ENCODE data around the gene ATRX.
"Not testable (repeated sequence)": the region's sequence is repeated elsewhere in the genome, so short reads cannot be mapped to it uniquely, and the experiment has no call there.

The ATRX gene, protein sequence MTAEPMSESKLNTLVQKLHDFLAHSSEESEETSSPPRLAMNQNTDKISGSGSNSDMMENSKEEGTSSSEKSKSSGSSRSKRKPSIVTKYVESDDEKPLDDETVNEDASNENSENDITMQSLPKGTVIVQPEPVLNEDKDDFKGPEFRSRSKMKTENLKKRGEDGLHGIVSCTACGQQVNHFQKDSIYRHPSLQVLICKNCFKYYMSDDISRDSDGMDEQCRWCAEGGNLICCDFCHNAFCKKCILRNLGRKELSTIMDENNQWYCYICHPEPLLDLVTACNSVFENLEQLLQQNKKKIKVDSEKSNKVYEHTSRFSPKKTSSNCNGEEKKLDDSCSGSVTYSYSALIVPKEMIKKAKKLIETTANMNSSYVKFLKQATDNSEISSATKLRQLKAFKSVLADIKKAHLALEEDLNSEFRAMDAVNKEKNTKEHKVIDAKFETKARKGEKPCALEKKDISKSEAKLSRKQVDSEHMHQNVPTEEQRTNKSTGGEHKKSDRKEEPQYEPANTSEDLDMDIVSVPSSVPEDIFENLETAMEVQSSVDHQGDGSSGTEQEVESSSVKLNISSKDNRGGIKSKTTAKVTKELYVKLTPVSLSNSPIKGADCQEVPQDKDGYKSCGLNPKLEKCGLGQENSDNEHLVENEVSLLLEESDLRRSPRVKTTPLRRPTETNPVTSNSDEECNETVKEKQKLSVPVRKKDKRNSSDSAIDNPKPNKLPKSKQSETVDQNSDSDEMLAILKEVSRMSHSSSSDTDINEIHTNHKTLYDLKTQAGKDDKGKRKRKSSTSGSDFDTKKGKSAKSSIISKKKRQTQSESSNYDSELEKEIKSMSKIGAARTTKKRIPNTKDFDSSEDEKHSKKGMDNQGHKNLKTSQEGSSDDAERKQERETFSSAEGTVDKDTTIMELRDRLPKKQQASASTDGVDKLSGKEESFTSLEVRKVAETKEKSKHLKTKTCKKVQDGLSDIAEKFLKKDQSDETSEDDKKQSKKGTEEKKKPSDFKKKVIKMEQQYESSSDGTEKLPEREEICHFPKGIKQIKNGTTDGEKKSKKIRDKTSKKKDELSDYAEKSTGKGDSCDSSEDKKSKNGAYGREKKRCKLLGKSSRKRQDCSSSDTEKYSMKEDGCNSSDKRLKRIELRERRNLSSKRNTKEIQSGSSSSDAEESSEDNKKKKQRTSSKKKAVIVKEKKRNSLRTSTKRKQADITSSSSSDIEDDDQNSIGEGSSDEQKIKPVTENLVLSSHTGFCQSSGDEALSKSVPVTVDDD (N-terminal part only)

DNA sequence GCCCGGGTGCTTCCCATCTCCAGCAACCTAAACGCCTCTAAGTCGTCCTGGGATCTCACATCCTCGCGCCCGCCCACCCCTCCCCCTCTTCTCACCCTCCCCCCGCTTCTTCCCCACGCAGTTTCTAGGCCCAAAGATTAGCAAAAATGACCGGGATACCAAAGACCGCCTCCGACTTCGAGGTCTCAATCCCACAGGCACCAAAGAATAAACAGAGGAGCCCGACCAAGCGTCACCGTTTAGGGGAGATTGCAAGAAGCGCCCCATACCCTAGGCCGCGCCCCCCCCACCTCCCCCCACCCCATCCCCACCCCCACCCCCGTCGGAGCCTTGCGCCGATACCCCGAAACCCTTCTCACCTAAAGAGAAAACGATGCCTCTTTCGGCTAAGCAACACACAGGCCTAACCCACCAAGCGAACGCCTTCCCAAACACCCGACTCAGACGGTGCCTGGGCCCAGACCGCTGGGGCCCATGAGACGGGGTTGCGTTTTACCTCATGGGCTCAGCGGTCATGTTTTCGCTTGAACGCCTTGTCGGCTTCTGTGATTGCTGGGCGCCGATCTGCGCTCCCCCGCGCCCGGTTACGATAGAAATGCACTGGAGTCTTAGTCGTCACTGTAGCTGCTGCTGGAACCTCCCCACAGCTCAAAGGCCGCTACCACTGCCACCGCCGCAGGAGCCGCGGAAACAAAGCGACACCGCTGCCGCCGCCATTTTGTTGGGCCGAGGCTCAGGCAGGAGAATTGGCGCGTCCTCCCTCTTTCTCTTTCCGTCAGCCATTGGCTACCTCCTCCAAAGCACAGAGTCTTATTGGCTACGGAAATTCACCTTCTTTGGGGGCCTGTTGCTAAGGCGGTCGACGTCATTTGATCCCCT, at the start of gene ATRX:
Gene ATRX, minus strand, starts transcription at position 731 of the 879 bp plus-strand sequence. Its CDS starts 215 bp downstream, at position 516.
- FAIRE-seq, result no peak

DNA sequence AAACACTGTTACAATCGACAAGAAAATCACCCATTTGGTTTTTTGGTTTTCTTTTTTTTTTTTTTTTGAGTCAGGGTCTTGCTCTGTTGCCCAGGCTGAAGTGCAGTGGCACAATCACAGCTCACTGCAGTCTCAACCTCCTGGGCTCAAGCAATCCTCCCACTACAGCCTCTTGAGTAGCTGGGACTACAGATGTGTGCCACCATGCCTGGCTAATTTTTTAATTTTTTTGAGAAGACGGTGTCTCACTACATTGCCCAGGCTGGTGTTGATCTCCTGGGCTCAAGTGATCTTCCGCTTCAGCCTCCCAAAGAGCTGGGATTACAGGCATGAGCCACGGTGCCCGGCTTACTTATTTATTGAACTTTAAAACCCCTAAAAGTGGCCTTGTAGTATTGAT, 45.5 kb upstream of the ATRX start:
- FAIRE-seq, result not testable (repeated sequence)

DNA sequence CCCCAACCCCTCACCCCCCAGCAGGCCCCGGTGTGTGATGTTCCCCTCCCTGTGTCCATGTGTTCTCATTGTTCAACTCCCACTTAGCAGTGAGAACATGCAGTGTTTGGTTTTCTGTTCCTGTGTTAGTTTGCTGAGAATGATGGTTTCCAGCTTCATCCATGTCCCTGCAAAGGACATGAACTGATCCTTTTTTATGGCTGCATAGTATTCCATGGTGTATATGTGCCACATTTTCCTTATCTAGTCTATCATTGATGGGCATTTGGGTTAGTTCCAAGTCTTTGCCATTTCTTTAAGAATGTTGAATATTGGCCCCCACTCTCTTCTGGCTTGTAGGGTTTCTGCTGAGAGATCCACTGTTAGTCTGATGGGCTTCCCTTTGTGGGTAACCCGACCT, 36.0 kb upstream of the ATRX start:
- not testable (repeated sequence) for FAIRE-seq

DNA sequence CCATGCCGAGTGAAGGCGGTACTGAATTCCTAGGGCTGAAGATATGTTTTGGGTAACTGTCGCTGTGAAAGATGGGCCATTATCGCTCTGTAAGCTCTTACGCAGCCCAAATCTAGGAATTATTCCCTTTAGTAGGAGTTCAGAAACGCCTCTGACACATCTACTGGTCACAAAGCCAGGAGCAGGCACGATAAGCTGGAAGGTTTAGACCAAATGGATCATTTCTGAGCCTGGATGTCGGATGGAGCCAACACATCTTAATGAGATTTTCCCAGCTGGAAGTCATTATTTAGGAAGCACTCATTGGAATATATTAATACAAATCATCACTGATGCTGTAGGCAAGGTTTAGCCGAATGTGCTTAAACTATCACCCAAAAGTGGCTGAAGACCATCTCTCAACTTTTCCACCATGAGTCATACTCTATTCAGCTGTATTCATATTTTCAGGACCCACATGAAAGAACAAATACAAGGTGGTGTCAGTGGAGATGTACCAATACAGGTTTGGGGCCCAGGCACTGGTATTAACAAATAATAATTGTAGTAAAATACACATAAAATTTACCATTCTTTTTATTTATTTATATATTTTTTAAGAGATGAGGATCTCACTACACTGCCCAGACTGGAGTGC, 34.2 kb upstream of the ATRX start:
- FAIRE-seq, result no peak

DNA sequence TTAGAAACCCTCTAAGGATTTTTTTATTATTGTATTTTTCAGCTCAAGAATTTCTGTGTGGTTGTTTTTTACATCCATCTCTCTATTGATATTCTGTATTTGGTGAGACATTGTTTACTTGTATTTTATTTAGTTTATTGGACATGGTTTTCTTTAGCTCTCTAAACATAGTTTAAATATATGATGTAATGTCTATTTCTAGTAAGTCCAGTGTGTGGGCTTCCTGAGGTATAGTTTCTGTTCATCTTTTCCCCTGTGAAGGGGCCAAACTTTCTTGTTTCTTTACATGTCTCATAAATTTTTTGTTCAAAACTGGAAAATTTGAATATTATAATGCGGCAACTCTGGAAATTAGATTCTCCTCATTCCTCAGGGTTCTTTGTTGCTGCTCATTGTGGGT, 28.2 kb upstream of the ATRX start:
- no peak for FAIRE-seq

DNA sequence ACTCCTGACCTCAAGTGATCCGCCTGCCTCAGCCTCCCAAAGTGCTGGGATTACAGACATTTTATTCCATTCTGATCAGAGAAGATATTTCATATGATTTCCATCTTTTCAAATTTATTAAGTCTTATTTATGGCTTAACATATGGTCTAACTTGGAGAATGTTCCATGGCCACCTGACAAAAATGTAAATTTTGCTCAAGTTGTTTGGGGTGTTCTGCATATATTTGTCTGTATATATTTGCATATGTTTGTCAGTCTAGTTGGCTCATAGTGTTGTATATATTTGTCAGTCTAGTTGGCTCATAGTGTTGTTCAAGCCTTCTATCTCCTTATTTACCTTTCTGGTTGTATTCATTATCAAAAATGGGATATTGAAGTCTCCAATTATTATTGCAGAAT, 16.2 kb upstream of the ATRX start:
- no peak for FAIRE-seq

DNA sequence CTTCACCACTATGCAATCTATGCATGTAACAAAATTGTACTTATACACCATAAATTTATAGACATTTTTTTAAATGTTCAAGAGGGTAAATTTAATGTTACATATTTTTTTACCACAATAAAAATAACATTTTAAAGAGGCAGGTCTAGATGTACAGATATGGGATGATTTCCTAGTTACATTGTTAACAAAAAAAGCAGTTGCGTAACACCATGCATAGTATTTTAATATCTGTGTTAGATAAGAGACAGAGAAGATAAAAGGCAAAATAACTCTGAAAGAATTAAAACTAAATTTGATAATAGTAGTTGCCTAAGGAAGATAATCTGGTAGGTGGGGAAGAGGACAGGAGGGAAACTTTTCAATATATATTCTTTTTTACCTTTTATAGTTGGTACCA, 9.1 kb upstream of the ATRX start:
- FAIRE-seq, result peak; percentile 55

DNA sequence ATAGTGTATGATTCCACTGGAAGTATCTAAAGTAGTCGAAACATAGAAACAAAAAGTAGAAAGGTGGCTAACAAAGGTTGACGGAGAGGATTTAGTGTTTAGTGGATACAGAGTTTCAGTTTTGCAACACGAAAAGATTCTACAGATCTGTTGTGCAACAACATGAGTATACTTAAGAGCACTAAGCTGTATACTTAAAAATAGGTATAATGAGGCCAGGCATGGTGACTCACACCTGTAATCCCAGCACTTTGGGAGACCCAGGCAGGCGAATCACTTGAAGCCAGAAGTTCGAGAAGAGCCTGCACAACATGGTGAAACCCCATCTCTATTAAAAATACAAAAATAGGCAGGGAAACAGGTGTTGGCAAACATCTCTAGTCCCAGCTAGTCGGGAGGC, 7.9 kb upstream of the ATRX start:
- FAIRE-seq, result no peak

DNA sequence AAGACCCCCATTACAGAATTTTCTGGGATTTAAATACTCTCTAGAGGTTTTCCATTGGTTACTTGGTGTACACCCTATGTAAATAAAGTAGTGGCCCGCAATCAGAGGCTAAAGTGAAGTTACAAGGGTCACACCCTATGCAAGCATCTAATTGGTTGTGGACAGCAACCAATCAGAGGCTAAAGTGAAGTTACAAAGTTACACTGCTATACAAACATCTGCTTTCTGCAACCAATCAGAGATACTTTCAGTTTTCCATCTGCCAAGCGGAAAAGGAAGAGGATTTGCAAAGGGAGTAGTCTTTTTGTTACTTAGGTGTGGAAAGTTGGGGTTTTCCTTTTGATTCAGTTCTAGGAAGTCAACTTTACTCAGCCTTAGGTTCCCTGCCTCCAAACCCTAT, 2.0 kb upstream of the ATRX start:
- peak; percentile 51 for FAIRE-seq

DNA sequence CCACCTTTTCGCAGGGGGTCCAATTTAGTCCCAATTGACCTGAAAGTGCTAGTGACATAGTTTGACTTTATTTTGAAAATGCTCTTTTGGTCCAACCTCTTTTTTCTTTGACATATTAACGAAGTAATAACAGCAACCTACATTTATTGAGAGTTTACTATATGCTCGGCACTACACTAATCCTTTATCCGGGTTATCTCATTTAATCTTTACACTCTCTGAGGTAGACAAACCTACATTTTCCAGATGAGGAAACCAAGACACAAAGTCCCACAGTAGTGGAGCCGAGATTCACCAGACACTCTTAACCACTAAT, 307 bp upstream of the ATRX start:
- FAIRE-seq, result no peak

DNA sequence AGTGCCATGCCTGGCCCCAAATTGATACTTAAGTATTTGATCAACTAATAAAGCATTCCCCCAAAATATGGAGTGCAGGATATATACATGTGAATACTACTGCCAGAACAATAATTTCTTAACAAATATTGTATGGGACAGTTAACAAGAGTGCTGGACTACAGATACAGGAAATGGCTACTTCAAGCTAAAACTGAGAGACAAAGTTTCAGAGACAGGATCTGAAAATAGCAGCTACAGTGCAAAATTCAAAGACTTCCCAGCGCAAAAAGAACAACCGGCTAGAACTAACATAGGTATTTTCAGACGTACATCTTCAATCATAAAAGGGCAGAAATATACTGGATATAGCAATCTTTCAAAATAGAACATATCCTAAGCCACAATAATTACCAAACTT, 6.3 kb downstream of the ATRX start:
- no peak for FAIRE-seq

DNA sequence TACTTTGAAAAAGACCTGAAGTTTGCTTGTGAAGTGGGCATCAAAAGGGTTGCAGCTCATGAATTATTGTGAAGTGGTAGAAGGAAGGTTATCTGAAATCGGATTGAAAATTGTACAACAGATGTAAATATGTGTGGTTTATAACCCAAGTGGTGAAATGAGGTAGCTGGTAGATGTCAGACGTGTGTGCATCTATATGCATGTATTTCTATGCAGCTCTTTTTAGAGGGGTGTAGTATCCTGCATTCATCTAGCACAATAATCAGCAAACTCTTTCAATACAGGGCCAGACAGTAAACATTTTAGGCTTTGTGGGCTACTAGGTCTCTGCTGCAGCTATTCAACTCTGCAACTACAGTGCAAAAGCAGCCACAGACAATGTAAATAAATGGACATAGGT, 9.4 kb downstream of the ATRX start:
- no peak for FAIRE-seq

DNA sequence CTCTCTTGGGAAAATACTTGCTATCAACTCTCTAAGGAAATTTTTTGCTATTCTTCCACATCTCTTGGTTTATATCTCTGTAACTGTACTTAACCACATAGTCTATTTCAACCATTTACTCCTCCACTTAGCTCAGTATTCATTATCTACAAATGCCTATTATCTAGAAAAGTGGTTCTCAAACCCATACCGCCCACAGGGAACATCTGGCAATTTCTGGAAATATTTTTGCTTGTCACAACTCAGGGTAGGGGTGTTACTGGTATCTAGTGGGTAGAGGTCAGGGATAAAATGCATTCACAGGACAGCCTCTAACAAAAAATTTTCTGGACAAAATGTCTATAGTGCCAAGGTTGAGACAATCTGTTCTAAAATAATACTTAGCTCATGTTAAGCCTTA, 14.4 kb downstream of the ATRX start:
- no peak for FAIRE-seq

DNA sequence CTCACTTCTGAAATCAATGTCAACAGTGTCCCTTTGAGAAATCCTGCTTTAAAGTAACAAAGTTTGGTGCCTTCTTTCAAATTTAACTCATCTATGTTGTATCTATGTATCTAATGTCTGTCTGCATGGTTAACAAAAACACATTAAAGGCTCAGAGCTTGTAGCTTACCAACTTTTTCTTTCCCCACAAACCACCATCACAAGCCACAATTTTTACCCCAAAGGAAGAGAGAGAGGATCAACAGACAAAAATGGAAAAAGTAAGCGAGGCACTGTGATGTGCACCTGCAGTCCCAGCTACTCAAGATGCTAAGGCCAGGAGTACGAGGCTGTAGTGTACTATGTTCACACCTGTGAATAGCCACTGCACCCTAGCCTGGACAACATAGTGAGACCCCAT, 17.2 kb downstream of the ATRX start:
- no peak for FAIRE-seq

DNA sequence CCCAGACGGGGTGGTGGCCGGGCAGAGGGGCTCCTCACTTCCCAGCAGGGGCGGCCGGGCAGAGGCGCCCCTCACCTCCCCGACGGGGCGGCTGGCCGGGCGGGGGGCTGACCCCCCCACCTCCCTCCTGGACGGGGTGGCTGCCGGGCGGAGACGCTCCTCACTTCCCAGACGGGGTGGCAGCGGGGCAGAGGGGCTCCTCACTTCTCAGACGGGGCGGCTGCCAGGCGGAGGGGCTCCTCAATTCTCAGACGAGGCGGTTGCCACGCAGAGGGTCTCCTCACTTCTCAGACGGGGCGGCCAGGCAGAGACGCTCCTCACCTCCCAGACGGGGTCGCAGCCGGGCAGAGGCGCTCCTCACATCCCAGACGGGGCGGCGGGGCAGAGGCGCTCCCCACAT, 19.8 kb downstream of the ATRX start:
- FAIRE-seq, result not testable (repeated sequence)

DNA sequence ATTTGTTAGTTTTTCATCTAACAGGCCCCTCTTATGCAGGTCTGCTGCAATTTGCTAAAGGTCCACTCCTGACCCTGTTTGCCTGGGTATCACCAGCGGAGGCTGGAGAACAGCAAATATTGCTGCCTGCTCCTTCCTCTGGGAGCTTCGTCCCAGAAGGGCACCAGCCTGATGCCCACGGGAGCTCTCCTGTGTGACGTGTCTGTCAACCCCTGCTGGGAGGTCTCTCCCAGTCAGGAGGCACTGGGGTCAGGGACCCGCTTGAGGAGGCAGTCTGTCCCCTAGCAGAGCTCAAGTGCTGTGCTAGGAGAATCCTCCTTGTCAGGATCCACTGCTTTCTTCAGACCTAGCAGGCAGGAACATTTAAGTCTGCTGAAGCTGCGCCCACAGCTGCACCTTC, 30.5 kb downstream of the ATRX start:
- FAIRE-seq, result no peak

DNA sequence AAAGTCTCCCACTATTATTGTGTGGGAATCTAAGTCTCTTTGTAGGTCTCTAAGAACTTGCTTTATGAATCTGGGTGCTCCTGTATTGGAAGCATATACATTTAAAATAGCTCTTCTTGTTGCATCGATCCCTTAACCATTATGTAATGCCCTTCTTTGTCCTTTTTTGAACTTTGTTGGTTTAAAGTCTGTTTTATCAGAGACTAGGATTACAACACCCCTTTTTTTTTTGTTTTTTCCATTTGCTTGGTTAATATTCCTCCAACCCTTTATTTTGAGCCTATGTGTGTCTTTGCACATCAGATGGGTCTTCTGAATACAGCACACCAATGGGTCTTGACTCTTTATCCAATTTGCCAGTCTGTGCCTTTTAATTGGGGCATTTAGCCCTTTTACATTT, 32.1 kb downstream of the ATRX start:
- not testable (repeated sequence) for FAIRE-seq

DNA sequence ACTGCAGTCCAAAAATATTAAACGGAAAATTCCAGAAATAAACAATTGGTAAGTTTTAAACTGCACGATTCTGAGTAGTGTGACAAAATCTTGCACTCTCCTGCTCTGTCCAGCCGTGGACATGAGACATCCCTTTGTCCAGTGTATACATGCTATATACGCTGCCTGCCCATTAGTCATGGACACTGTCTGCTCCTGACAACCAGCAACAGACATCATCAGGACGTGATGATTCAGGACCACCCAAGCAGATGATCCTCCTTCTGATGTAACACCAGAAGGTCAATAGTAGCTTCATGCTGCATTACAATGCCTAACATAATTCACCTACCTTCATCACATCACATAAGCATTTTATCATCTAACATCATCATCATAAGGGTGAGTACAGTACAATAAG, 36.3 kb downstream of the ATRX start:
- FAIRE-seq, result no peak

DNA sequence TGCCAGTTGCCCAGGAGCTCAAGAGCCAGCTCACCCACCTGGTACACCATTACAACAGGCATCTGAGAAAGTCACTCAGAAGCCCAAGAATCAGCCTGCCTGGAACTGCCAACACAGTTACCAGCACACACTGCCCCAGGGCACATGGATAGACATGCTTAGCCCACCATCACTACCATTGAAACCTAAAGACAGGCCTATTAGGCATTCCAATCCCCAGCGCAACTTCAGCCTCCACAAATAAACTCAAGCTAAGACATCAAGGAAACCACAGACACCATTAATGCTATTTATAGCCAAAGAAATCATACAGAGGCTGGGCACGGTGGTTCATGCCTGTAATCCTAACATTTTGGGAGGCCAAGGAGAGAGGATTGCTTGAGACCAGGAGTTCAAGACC, 42.3 kb downstream of the ATRX start:
- FAIRE-seq, result no peak

DNA sequence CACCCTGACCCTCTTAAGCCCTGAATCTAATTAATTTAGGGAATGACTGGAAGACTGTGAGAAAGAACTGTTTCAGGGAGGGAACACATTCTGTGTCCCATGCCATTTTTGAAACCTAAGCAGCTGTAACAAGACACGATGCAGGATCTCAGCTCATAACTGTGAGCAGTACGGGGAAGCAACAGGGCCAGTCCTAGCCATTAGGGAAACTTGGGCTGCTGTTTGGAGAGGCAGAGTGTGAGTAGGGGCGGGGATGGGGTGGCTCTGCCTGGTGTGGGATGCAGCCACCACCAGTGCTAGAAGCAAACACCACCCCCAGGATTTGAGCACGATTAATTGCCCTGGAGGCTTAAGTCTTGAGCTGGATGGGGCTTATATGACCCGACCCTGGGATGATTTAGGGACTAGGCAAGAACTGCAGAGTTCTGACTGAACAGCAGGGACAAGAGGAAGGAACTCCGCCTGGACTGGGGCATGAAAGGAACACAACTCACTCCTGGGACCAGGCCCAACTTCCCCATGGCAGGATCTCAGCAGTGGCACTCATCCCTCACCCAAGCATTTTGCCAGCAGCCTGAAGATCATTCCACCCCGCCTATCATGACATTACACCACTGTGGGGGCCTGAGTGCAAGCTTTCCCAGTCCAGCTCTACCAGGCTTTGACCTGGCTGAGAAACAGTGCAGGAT, 43.1 kb downstream of the ATRX start:
- FAIRE-seq, result no peak

DNA sequence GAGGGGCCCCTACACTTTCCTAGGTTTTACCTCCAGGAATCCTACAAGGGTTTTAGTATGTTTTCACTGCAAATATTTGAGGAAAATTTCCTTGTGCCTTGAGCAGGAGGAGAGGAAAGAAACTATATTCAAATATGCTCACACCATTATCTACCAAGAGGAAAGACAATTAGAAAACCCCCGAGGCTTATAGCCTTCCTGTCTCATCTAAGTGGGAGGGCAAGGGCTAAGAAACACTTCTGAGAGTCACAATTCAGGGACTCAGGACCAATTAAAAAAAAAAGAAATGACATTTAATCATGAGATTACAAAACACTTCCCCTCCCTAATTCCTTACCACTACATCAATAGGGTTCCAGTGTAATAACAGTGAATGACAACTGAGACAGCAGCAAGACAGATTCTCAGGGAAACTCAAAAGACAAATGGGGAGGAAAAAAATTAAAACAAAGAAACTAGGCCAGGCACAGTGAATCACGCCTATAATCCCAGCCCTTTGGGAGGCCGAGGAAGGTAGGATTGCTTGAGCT, 45.6 kb downstream of the ATRX start:
- no peak for FAIRE-seq

All from colon (tissue), 2 donors.